LNCAP (cell line): ENCODE data around the gene ZNRF2.

Experiments used
- CTCF ChIP-seq: fragments of 450-650 bp; IDR thresholded peaks from 2 replicates; pipeline ENCODE4 v1.5.1; 2017; ENCODE audit warnings: mild to moderate bottlenecking

ZNRF2 gene

GRCh38 chr7:30308389-30308788 is 24.0 kb downstream of the ZNRF2 start:
- TF ChIP-seq CTCF = no peak

GRCh38 chr7:30309302-30309701 is 24.9 kb downstream of the ZNRF2 start:
- no peak for TF ChIP-seq CTCF

- no peak for TF ChIP-seq CTCF
Observed at GRCh38 chr7:30309842-30310435, 25.5 kb downstream of the ZNRF2 start.

GRCh38 chr7:30310674-30311362 is 26.4 kb downstream of the ZNRF2 start:
- TF ChIP-seq CTCF = no peak

- TF ChIP-seq CTCF = no peak
Observed at GRCh38 chr7:30312178-30312577, 27.8 kb downstream of the ZNRF2 start.

- no peak for TF ChIP-seq CTCF
Observed at GRCh38 chr7:30313348-30313747, 29.0 kb downstream of the ZNRF2 start.

GRCh38 chr7:30313793-30314192 is 29.4 kb downstream of the ZNRF2 start:
- TF ChIP-seq CTCF = no peak
